K562 (cell line): ENCODE measurements around the gene ANO6. TPM values are rescaled to one million over a fixed set of nuclear protein-coding genes. Genes with fewer than 3 reads are reported as not detected.

Experiments used
- DDX20 ChIP-seq: fragments of 450-650 bp; IDR thresholded peaks from 2 replicates; pipeline ENCODE4 v1.6.1; 2016; ENCODE audit warnings: missing genetic modification characterization, low read depth, mild to moderate bottlenecking, missing compliant biosample characterization, moderate library complexity
- ETV6 ChIP-seq, 3 experiments: fragments of 150-350 bp in 1 of 3; sonication (generic) in 1 of 3; formaldehyde crosslinking in 1 of 3; IDR thresholded peaks; 2 replicates each; pipeline versions ENCODE4 v1.6.1 to v1.8.0; 2014 to 2022; ENCODE audit warnings: borderline replicate concordance in 2 of 3, low read depth in 2 of 3, antibody characterized with exemption in 1 of 3, low read length in 1 of 3, mild to moderate bottlenecking in 1 of 3, missing genetic modification reagents in 1 of 3
- GTF2A2 ChIP-seq: IDR thresholded peaks from 2 replicates; pipeline ENCODE4 v1.6.1; 2016; ENCODE audit warnings: mild to moderate bottlenecking, missing genetic modification characterization, missing compliant biosample characterization
- KHSRP ChIP-seq: fragments of 450-650 bp; IDR thresholded peaks from 2 replicates; pipeline ENCODE4 v1.6.1; 2017
- NCOA2 ChIP-seq, 2 experiments: fragments of 450-650 bp; IDR thresholded peaks; 2 replicates each; pipeline ENCODE4 v1.6.1; 2018; ENCODE audit warnings: mild to moderate bottlenecking in 2 of 2, moderate library complexity in 1 of 2; ENCODE audit not compliant: partially characterized antibody in 2 of 2
- NFRKB ChIP-seq: fragments of 450-650 bp; IDR thresholded peaks from 2 replicates; pipeline ENCODE4 v1.6.1; 2016; ENCODE audit warnings: low read depth
- PHB2 ChIP-seq: fragments of 450-650 bp; IDR thresholded peaks from 2 replicates; pipeline ENCODE4 v1.6.1; 2017; ENCODE audit warnings: low read depth
- PHF8 ChIP-seq: fragments of 200-600 bp; sonication (generic); IDR thresholded peaks from 2 replicates; pipeline ENCODE4 v1.6.1; 2012; ENCODE audit warnings: mixed run types, mild to moderate bottlenecking, inconsistent platforms, low read length, moderate library complexity, borderline replicate concordance
- PML ChIP-seq: IDR thresholded peaks from 2 replicates; pipeline ENCODE4 v1.6.1; 2012; ENCODE audit warnings: low read length, inconsistent platforms
- SMAD3 ChIP-seq: fragments of 450-650 bp; formaldehyde crosslinking; conservative IDR thresholded peaks from 2 replicates; pipeline ENCODE4 v1.4.0; 2020; ENCODE audit warnings: mild to moderate bottlenecking
- SMARCB1 ChIP-seq: IDR thresholded peaks from 2 replicates; pipeline ENCODE4 v1.6.1; 2011; ENCODE audit warnings: improper control_type of control experiment, low read depth; ENCODE audit not compliant: insufficient read length
- SRSF3 ChIP-seq: fragments of 200-400 bp; formaldehyde crosslinking; IDR thresholded peaks from 2 replicates; pipeline ENCODE4 v1.6.1; 2016; ENCODE audit warnings: mild to moderate bottlenecking, low read length, moderate library complexity; ENCODE audit not compliant: insufficient read depth
- TAF15 ChIP-seq: fragments of 200-400 bp; formaldehyde crosslinking; IDR thresholded peaks from 2 replicates; pipeline ENCODE4 v1.6.1; 2017; ENCODE audit warnings: mild to moderate bottlenecking, low read depth, low read length, moderate library complexity
- TSC22D4 ChIP-seq: fragments of 450-650 bp; IDR thresholded peaks from 2 replicates; pipeline ENCODE4 v1.6.1; 2016; ENCODE audit warnings: missing genetic modification characterization, missing biosample characterization, control low read depth
- UBTF ChIP-seq, 2 experiments: IDR thresholded peaks; 2 replicates each; pipeline ENCODE4 v1.6.1; 2012; ENCODE audit warnings: improper control_type of control experiment in 2 of 2, low read depth in 2 of 2, low read length in 2 of 2, borderline replicate concordance in 1 of 2
- ZNF217 ChIP-seq: sonication (generic); formaldehyde crosslinking; IDR thresholded peaks from 2 replicates; pipeline ENCODE4 v1.8.0; 2022; ENCODE audit warnings: mild to moderate bottlenecking, missing genetic modification reagents
- ZNF511 ChIP-seq: sonication (generic); formaldehyde crosslinking; IDR thresholded peaks from 2 replicates; pipeline ENCODE4 v1.8.0; 2022; ENCODE audit warnings: mild to moderate bottlenecking, missing genetic modification reagents
- ZNF696 ChIP-seq: fragments of 250-450 bp; sonication (Bioruptor Pico); conservative IDR thresholded peaks from 2 replicates; pipeline ENCODE4 v1.4.0; 2020; ENCODE audit warnings: mild to moderate bottlenecking, moderate library complexity
- polyA plus RNA-seq, 8 experiments: library from polyadenylated mRNA; depleted of rRNA in 4 of 8; stranded (reverse) in 5 of 8; unstranded in 3 of 8; fragments of >200 nt; fragmentation: Nextera tagmentation in 2 of 8; fragmentation: Illumina TruSeq in 1 of 8; extraction: Ambion mirVana in 2 of 8; extraction: Trizol in 1 of 8; gene quantifications; 2 replicates each; pipeline versions ENCODE4 v1.2.1 to v1.2.3, GENCODE V29; 2011 to 2014; ENCODE audit warnings: inconsistent platforms in 1 of 8, missing spikeins in 1 of 8
- total RNA-seq, 7 experiments: library from RNA; depleted of rRNA in 6 of 7; stranded (reverse); fragments of >200 nt in 6 of 7; fragmentation: Illumina TruSeq in 2 of 7; extraction: Trizol in 2 of 7; gene quantifications; 2 replicates each; pipeline versions ENCODE4 v1.2.1 to v1.2.3, GENCODE V29; 2011 to 2021; ENCODE audit warnings: low replicate concordance in 1 of 7
- TF ChIP-seq, protein P1 (sequence below): fragments of 450-650 bp; IDR thresholded peaks from 2 replicates; pipeline ENCODE4 v1.6.1; 2016
- TF ChIP-seq, protein P2 (sequence below): fragments of 250-450 bp; sonication (Bioruptor Pico); IDR thresholded peaks from 2 replicates; pipeline ENCODE4 v1.5.1; 2021; ENCODE audit warnings: mild to moderate bottlenecking
- TF ChIP-seq, protein P3 (sequence below): fragments of 450-650 bp; formaldehyde crosslinking; IDR thresholded peaks from 2 replicates; pipeline ENCODE4 v1.4.0; 2020; ENCODE audit warnings: mild to moderate bottlenecking, moderate library complexity

ANO6 gene
- total and polyA plus RNA-seq, 9 of the 15 experiments (the other 6 are each of a cell fraction or from before 2014, with no cell fraction given): 3.5 to 24.7 (median 20.3) TPM

DNA sequence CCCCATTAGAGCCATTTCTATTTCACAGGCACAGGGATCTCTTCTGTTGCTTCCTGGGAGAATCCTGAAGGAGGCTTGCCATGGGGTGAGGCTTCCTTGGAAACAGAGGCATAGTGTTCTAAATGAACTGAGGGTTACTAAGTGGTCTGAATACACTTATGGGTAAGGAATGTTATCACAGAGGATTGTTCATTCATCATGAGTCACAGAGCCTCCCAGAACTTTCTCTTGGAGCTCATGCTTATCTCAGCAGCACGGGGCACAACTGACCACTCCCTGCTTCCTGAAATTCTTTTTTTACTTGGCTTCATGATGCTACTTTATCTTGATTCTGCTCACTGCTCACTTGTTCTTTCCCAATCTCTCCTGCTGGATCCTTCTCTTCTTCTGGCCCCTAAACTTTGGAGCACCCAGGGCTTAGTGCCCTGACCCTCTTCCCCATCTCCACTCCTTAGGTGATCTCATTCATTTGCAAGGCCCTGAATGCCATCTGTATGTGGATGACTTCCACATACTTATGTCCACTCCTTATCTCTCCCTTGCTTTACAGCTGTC lies 57.9 kb downstream of the ANO6 start (continued):
- TF ChIP-seq, protein P1, sequence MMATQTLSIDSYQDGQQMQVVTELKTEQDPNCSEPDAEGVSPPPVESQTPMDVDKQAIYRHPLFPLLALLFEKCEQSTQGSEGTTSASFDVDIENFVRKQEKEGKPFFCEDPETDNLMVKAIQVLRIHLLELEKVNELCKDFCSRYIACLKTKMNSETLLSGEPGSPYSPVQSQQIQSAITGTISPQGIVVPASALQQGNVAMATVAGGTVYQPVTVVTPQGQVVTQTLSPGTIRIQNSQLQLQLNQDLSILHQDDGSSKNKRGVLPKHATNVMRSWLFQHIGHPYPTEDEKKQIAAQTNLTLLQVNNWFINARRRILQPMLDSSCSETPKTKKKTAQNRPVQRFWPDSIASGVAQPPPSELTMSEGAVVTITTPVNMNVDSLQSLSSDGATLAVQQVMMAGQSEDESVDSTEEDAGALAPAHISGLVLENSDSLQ: peak; percentile 89
- TF ChIP-seq PML (no peak), ZNF511 (CRISPR knock-in tag) (no peak), ETV6 (IDR thresholded peaks at IDR 0.05; ENCODE audit: borderline replicate concordance in 1 of 2, low read depth in 2 of 2, low read length in 1 of 2) (no peak), ETV6 (CRISPR knock-in tag; IDR thresholded peaks at IDR 0.05; ENCODE audit: borderline replicate concordance) (no peak), ZNF217 (CRISPR knock-in tag) (no peak), TAF15 (no peak), PHB2 (no peak), DDX20 (tag) (no peak), SMAD3 (CRISPR knock-in tag) (no peak), ZNF696 (no peak), NCOA2 (IDR thresholded peaks at IDR 0.05; ENCODE audit: partially characterized antibody in 2 of 2) (no peak), UBTF (IDR thresholded peaks at IDR 0.05; ENCODE audit: borderline replicate concordance in 1 of 2, low read depth in 2 of 2, low read length in 2 of 2) (no peak), PHF8 (no peak), SMARCB1 (no peak), GTF2A2 (no peak), KHSRP (no peak), NFRKB (no peak), TSC22D4 (tag) (no peak), SRSF3 (no peak)
- TF ChIP-seq, protein P2, sequence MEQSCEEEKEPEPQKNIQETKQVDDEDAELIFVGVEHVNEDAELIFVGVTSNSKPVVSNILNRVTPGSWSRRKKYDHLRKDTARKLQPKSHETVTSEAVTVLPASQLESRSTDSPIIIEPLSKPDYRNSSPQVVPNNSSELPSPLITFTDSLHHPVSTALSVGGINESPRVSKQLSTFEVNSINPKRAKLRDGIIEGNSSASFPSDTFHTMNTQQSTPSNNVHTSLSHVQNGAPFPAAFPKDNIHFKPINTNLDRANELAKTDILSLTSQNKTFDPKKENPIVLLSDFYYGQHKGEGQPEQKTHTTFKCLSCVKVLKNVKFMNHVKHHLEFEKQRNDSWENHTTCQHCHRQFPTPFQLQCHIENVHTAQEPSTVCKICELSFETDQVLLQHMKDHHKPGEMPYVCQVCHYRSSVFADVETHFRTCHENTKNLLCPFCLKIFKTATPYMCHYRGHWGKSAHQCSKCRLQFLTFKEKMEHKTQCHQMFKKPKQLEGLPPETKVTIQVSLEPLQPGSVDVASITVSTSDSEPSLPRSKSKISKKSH (CRISPR knock-in tag): no peak
- TF ChIP-seq, protein P3, sequence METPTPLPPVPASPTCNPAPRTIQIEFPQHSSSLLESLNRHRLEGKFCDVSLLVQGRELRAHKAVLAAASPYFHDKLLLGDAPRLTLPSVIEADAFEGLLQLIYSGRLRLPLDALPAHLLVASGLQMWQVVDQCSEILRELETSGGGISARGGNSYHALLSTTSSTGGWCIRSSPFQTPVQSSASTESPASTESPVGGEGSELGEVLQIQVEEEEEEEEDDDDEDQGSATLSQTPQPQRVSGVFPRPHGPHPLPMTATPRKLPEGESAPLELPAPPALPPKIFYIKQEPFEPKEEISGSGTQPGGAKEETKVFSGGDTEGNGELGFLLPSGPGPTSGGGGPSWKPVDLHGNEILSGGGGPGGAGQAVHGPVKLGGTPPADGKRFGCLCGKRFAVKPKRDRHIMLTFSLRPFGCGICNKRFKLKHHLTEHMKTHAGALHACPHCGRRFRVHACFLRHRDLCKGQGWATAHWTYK (CRISPR knock-in tag): no peak
